ENCODE results near the gene CTDSPL. TPM values are rescaled to one million over a fixed set of nuclear protein-coding genes. Genes with fewer than 3 reads are reported as not detected.

The CTDSPL gene
- total and polyA plus RNA-seq, 2 of the 8 experiments (the other 6 are each of a cell fraction or from before 2014, with no cell fraction given), result 20.3 to 42.2 TPM

DNA sequence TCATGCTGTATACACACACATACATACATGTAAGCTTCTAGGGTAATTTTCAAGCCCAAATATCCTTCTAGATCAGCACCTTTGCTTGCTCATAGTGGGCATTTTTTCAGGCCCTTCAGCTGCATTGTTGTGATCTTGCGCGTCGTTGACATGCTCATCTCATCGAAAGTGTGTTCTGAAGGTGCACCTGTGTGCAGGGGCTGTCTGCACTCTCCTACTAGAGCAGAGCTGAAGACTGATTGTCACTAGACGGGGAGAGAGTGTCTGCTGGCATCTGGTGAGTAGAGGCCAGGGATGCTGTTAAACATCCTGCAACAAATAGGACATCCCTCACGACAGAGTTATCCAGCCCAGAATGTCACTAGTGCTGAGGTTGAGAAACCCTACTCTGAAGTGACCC, 93.2 kb downstream of the CTDSPL start:
- Histone ChIP-seq H3K27me3 (replicated peaks in 1 of 4; ENCODE audit: control insufficient read depth in 3 of 4, extremely low read depth in 1 of 4, insufficient read depth in 3 of 4, low read length in 3 of 4) (no peaks in the 10 kb centered on the region), H2AK5ac (ENCODE audit: low read depth, low read length) (no peak overlapping the region), H3K9ac (replicated peaks in 1 of 4; ENCODE audit: extremely low read depth in 1 of 4, low read depth in 3 of 4, low read length in 3 of 4) (no peak overlapping the region), H3K27ac (ENCODE audit: low read depth, low read length) (no peak overlapping the region), H3K4me2 (ENCODE audit: insufficient read depth in 1 of 2, low read depth in 2 of 2, low read length in 2 of 2) (no peak overlapping the region), H3K56ac (replicated peaks; ENCODE audit: insufficient read length, low read depth, low read length) (no peak overlapping the region), H3K79me2 (ENCODE audit: control insufficient read depth in 1 of 2, insufficient read depth in 2 of 2, low read length in 2 of 2) (no peaks in the 10 kb centered on the region), H3K23me2 (ENCODE audit: low read depth, low read length) (no peaks in the 10 kb centered on the region), H3K4me3 (ENCODE audit: extremely low read depth in 1 of 4, insufficient read depth in 2 of 4, low read depth in 3 of 4, low read length in 4 of 4) (no peak overlapping the region), H4K5ac (ENCODE audit: insufficient read length, low read depth, low read length) (no peak overlapping the region), H2AFZ (ENCODE audit: low read length) (no peak overlapping the region), H3K79me1 (ENCODE audit: low read depth, low read length) (no peaks in the 10 kb centered on the region; the same call in 1 of the 2 replicates), H4K20me1 (replicated peaks in 1 of 2; ENCODE audit: control insufficient read depth in 1 of 2, insufficient read depth in 2 of 2, low read length in 2 of 2) (no peaks in the 10 kb centered on the region), H4K8ac (ENCODE audit: extremely low read depth, insufficient read depth, low read length) (no peak overlapping the region), H2BK5ac (ENCODE audit: low read depth, low read length) (peak overlapping the region; percentile 36; the same call in 1 of the 2 replicates), H3K36me3 (ENCODE audit: control insufficient read depth in 2 of 4, insufficient read depth in 4 of 4, low read length in 3 of 4) (no peaks in the 10 kb centered on the region; a peak in 1 of 8 replicates), H2BK12ac (ENCODE audit: low read depth, low read length) (no peak overlapping the region), H3K9me3 (ENCODE audit: insufficient read depth in 2 of 2, low read depth in 1 of 2, low read length in 1 of 2) (no peaks in the 10 kb centered on the region), H3K4me1 (replicated peaks in 1 of 4; ENCODE audit: control insufficient read depth in 3 of 4, insufficient read depth in 4 of 4, low read length in 3 of 4) (peaks cover 0 to 3% (median 3%) of the 10 kb centered on the region in 4 experiments; a peak in 3 of 7 replicates), H3K23ac (ENCODE audit: insufficient read length) (no peak overlapping the region), H3K14ac (ENCODE audit: insufficient read length) (no peak overlapping the region), H3K4ac (replicated peaks; ENCODE audit: insufficient read length, low read depth, low read length) (no peak overlapping the region), H2BK20ac (ENCODE audit: low read length) (no peak overlapping the region), H2BK15ac (ENCODE audit: low read length) (no peak overlapping the region), H3K18ac (ENCODE audit: extremely low read depth, low read length) (no peak overlapping the region), H4K91ac (replicated peaks; ENCODE audit: insufficient read length, low read length) (no peak overlapping the region), H2BK120ac (replicated peaks; ENCODE audit: low read depth, low read length) (no peak overlapping the region)
- ChIA-PET CTCF (ENCODE audit: partially characterized antibody) (interaction anchor here (0.7 to 4.1 kb wide), 14 partner anchors 9 to 475 kb away, joined by 3 to 32 read pairs (median 3); no protein-coding TSS in a partner anchor), POLR2A (ENCODE audit: partially characterized antibody) (interaction anchor here (1.0 kb wide), 1 partner anchor 13 kb away, joined by 3 read pairs; no protein-coding TSS in a partner anchor)
- 85% methylated on average over 6 of the region's 6 CpGs; no CpG with 5 or more reads in 1 of the 2 experiments for WGBS, 2 experiments (ENCODE audit: extremely low coverage in 1 of 2, insufficient coverage in 1 of 2, insufficient read length in 1 of 2, insufficient replicate concordance in 2 of 2, low coverage in 1 of 2, low lambda C conversion rate in 2 of 2, missing lambda C conversion rate in 1 of 2)
- FAIRE-seq (no peak), DNase-seq (ENCODE audit: low read depth in 1 of 2, low spot score in 2 of 2) (no peak)
- no peak for TF ChIP-seq SP4 (IDR thresholded peaks at IDR 0.05; ENCODE audit: low read length)
- no peak for TF ChIP-seq ATF3 (IDR thresholded peaks at IDR 0.05; ENCODE audit: insufficient read depth, low read depth, low read length)
- TF ChIP-seq, protein P1, sequence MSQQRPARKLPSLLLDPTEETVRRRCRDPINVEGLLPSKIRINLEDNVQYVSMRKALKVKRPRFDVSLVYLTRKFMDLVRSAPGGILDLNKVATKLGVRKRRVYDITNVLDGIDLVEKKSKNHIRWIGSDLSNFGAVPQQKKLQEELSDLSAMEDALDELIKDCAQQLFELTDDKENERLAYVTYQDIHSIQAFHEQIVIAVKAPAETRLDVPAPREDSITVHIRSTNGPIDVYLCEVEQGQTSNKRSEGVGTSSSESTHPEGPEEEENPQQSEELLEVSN (IDR thresholded peaks at IDR 0.05), result no peak
- no peak for TF ChIP-seq GABPA (IDR thresholded peaks at IDR 0.05; ENCODE audit: borderline replicate concordance, insufficient read depth, low read length)
- no peak for TF ChIP-seq SUZ12 (IDR thresholded peaks at IDR 0.05; ENCODE audit: low read length)
- no peak for TF ChIP-seq CBX8 (IDR thresholded peaks at IDR 0.05; ENCODE audit: borderline replicate concordance, low read depth, low read length)
- no peak for TF ChIP-seq CREB1 (IDR thresholded peaks at IDR 0.05)
- no peak for TF ChIP-seq JUND (IDR thresholded peaks at IDR 0.05; ENCODE audit: low read length)
- TF ChIP-seq ATF2 (IDR thresholded peaks at IDR 0.05; ENCODE audit: low read length), result no peak
- no peak for TF ChIP-seq CHD2 (IDR thresholded peaks at IDR 0.05; ENCODE audit: low read length)
